HG02610 (cell line): Measurements from ENCODE around the gene NRM.
"Not testable (repeated sequence)": the region's sequence is repeated elsewhere in the genome, so short reads cannot be mapped to it uniquely, and the experiment has no call there.

ENCODE experiments used
- ATAC-seq: cut with Tn5 transposase; IDR thresholded peaks from one replicate; pipeline ENCODE4 v1.9.1; 2021; ENCODE audit warnings: mild to moderate bottlenecking, moderate library complexity; ENCODE audit not compliant: unreplicated experiment

Gene NRM

GRCh38 chr6:30721198-30722024, 30.6 kb upstream of the NRM start:
- peak; percentile 18 for ATAC-seq

DNA sequence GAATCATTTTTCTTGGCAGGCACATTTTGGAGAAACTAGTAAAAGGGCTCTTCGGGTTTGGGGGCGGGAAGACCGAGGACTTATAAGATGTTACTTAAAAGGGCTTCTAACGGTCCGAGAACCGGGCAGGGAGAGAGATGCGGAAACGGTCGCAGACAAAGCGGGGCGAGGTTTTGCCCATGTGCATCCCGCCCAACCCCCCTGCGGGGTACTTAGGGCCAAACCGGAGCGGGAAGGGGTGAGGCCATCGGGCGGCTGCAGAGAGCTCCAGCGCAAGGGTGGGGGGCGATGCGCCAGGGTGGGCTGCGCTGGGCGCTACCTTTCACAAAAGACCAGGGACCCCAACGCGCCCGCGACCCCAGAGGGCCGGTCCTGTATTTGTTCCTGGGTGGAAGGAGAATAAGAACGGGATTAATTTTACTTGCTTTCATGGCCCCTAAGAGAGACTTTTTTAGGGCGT, 30.0 kb upstream of the NRM start:
- ATAC-seq = no peak

DNA sequence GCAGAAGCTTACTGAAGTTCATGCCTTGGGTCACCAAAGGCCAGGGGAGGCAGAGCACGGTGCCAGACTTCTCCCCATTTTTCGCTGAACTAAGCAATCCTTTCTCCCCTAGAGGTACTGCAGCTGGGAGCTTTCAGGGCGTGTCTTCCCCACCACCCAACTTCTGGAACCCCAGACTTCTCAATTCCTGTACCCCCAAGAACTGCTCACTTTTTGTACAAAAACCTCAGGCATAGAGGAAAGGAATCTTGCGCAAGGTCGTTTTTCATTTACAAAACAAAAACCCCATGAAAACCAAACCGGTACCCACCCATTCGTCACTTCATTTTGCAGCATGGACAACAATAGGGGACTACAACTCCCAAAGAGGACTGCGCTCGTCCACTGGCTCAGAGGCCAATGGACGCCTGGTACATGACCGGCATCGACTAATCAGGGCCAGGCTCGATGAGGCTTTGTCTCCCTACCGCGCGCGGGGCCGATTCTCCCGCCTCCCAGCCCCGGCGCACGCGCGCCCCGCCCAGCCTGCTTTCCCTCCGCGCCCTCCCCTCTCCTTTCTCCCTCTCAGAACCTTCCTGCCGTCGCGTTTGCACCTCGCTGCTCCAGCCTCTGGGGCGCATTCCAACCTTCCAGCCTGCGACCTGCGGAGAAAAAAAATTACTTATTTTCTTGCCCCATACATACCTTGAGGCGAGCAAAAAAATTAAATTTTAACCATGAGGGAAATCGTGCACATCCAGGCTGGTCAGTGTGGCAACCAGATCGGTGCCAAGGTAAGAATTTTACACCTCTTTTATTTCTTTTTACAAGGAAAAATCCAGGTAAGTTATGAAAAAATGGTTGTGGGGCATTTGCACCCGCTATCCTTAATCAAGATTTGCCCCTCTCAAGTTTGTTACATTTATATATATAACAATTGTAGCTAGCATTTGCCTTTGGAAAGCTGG, 29.3 kb upstream of the NRM start, which contains the start of gene TUBB:
TUBB (plus strand) TSS at position 562 of the 947 bp plus-strand sequence; CDS start at position 717, 155 bp downstream.
- peak; percentile 46 for ATAC-seq

DNA sequence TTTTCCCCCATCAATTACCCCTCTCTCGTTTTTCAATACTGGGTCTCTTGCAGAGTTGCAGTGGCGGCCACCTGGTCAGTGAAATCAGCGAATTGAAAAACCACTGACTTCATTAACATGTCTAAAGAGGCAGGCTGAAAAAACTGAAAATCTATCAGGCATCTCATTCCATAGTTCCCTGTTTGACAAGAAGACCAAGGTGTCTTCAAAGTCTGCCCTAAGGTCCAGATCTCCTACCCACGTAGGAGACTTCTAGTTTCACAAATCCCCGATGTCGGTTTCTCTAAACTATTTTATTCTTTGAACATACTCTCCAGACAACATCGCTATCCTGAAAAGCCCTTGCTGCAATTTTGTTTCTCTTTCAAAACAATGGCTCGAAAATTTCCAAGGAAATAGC, 28.6 kb upstream of the NRM start:
- no peak for ATAC-seq

DNA sequence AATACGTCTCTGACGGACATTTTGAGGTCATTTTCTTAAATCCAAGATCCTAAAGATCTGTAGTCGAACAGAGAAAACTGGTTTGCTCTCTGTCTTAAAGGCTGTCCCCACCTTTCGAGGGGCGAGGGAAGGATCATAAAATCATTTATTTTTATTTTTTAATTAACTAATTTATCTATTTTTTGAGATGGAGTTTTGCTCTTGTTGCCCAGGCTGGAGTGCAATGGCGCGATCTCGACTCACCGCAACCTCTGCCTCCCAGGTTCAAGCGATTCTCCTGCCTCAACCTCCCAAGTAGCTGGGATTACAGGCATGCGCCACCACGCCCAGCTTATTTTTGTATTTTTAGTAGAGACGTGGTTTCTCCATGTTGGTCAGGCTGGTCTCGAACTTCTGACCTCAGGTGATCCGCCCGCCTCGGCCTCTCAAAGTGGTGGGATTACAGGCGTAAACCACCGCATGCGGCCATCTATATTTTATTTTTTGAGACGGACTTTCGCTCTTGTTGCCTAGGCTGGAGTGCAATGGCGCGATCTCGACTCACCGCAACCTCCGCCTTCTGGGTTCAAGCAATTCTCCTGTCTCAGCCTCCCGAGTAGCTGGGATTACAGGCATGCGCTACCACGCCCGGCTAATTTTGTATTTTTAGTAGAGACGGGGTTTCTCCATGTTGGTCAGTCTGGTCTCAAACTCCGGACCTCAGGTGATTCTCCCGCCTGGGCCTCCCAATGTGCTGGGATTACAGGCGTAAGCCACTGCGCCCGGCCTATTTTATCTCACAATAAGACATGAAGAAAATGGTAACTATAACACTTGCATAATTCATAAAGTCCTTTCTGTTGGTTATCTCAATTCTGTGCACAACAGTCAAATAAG, 27.3 kb upstream of the NRM start:
- not testable (repeated sequence) for ATAC-seq

DNA sequence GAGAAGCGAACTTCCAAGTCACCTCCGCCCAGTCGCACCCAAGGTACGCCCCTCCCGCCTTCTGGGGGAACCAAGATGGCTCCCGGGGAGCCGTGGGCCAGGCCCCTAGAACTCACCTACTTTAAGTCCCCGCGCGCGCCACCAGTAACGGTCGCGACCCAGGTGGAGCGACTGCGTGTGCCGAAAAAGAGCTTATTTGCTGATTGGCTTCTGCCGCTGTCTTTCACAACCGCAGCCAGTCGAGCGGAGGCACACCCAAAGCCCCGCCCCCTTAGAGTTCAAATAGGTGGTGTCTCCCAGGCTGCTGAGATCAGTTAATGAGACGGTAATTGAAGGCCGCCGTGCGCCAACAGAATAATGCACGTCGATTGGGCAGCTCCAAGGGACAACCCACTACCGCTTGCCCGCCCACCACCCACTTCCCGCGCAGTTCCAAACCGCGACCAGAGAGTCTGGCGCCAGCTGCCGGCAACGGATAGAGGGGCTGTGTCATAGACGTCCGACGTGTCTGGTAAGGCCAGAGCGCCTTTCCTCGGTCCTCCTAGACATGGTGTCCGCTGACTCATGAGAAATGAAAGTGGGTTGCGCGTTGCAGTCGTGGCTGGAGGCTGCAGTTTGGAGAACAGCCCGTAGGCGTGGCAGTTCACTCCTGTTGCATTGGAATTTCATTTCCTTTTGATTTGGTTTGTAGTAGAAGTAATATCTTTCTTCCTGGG, 26.5 kb upstream of the NRM start, which contains the start of gene MDC1:
MDC1 (minus strand) TSS at position 153 of the 716 bp plus-strand sequence. CDS start 2,106 bp downstream, outside the sequence.
- peak; percentile 74 for ATAC-seq

DNA sequence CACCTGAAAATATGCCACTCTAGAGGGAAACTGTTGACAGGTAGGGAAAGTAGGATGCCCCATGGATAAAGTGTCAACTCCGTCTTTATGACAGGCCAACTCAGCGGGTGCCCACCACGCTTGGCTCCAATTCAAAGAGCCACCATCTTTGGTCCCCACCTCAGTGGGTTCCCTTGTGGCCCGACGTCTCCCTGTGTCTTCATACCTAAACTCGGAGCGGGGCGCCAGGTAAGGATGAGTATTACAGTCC, 26.0 kb upstream of the NRM start:
- ATAC-seq = no peak

- no peak for ATAC-seq
These were observed 23.5 kb upstream of the NRM start for GRCh38 chr6:30714263-30714662.

GRCh38 chr6:30712441-30712945, 21.7 kb upstream of the NRM start:
- no peak for ATAC-seq

- ATAC-seq = no peak
These were observed 21.1 kb upstream of the NRM start for GRCh38 chr6:30711758-30712380.

DNA sequence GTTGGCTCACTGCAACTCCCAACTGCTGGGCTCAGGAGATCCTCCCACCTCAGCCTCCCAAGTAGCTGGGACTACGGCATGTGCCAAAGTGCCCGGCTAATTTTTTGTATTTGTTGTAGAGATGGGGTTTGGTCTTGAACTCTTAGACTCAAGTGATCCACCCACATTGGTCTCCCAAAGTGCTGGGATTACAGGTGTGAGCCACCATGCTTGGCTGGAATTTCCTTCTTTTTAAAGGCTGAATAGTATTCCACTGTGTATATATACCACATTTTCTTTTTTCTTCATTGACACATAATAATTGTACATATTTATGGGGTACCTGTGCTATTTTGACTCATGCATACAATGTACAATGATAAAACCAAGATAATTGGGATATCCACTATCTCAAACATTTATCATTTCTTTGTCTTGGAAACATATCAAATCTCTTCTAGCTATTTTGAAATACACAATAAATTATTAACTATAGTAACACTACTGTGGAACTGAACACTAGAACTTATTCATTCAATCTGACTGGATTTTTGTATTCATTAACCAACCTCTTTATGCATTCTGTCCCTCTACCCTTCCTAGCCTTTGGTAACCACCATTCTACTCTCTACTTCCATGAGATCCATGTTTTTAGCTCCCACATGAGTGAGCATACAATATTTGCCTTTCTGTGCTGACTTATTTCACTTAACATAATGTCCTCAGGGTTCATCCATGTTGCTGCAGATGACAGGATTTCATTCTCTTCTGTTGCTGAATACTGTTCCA, 18.5 kb upstream of the NRM start:
- no peak for ATAC-seq

DNA sequence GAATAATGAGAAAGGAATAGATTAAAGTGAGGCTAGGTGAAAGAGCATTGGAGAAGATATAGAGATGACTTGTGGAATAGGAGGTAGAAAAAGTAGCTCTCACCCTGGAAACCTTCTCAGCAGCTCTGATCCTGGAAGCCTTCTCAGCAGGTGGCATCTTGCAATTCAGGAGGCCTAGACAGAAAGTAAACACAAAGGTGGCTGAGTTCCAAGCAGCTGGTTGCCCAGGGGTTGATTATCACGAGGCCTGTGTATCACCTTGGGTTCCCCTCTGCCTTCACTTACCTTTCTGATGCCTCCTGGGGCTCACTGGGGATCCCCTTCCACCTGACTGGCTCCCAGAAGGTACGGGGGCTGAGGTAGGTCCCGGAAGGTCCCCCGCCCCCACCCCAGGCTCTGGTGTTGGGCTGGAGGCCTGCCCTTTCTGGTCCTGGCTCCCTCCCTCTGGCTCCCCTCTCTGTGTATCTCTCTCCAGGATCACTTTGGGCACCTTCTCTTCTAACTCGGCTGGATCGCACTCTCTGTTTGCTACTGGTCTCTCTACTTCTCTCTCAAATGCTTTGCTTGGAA, 16.6 kb upstream of the NRM start:
- ATAC-seq = no peak

- ATAC-seq = no peak
These were observed 14.8 kb upstream of the NRM start for GRCh38 chr6:30705620-30706019.

DNA sequence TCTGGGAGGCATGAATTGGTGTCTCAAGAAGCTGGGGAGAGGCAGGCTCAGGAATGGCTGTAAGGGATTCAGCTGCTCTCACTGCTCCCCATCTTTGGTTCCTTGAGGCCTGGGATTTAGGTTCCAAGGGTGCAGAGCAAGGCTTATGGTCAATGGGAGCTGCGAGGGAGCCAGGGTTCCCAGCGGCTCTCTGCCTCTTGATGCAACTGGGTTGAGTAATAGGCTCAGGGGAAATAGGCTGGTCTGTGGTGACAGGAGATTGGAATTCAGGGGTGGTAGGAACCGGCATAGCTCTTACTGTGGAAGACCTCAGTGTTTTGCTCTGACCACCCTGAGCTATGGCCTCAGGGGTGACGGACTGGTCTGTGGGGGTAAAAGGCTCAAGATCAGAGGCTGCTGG, 13.0 kb upstream of the NRM start:
- no peak for ATAC-seq

DNA sequence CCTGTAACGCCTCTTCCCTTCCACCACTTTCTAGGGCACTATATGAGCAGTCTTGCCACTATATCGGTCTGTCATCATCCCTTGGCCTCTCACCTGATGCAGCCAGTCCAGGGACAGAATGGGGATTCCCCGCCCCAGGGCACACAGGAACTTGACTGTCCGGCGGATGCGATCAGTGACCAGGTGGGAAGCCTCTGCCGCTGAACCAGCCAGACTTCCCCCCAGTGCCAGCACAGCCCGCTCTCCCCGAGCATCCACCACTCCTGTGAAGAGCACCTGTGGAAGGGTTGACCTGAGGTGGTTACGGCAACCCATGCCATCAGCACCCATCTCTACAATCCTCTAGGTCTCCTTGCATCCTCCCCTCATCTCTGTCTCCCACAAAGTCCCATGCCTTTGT, 12.2 kb upstream of the NRM start:
- ATAC-seq = no peak

DNA sequence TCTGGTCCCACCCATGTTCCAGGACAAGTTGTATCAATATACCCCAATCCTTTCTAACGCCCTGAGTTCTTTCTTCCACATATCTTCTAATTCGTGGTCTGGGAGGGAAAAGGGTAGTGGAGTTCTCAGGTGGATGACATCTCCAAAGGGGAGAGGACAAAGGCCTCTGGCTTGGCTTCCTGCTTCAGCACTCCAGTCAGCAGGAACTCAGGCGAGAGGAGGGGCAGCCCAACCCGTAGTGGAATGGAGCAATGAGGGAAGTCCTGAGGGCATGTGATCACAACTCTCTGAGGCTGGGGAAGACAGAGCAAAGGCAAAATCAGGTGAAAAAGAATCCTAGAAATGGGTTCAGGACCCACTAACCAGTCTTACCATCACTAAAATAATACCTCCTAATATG, 9.6 kb upstream of the NRM start:
- ATAC-seq = no peak

- ATAC-seq = no peak
These were observed 5.6 kb upstream of the NRM start for GRCh38 chr6:30696432-30696831.

DNA sequence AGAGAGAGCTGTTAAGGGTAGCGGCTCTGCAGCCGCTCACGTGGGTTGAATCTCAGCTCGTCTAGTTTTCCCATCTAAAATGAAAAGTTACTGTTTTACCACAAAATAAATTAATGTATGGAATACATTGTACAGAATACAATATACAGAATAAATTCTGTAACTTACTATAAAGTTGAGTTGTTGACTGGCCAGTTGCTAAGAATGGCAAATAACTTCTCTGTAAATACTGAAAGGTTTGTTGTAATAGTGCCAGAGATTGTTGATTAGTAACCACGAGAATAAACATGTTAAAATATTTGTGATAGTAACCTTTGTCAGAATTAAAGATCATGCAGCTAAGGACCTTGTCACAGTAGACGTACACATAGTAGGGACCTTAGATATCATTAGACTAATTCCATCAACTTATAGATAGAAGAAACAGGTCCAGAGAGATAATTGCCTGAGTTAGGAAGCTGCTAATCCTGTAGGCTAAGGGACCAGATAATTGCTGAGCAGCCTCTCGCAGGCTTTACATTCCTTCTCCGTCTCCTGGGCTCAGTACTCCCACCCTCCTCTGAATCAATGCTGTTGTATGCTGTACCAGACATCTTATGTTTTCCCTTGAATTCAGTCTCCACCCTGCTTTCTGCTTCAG, 544 bp upstream of the NRM start:
- ATAC-seq = no peak
